ENCODE data around the gene SMC1A. TPM values are rescaled to one million over a fixed set of nuclear protein-coding genes. Genes with fewer than 3 reads are reported as not detected.

SMC1A gene
- total and polyA plus RNA-seq, 5 donors from 2014 or later: 37.1 to 74.9 (median 47.4) TPM

- Mint-ChIP-seq H3K4me3 (no peak overlapping the region), H3K9me3 (no peaks in the 10 kb centered on the region), H3K27me3 (no peaks in the 10 kb centered on the region), H3K27ac (no peak overlapping the region), H3K36me3 (peaks cover 53% of the 10 kb centered on the region), H3K4me1 (peaks cover 0 to 2% (median 0%) of the 10 kb centered on the region in 4 donors)
- Histone ChIP-seq H3K27me3 (ENCODE audit: control insufficient read depth, insufficient read depth, low read length) (no peaks in the 10 kb centered on the region), H3K4me1 (ENCODE audit: control insufficient read depth, insufficient read depth, low read length, poor library complexity, severe bottlenecking) (no peaks in the 10 kb centered on the region), H3K36me3 (ENCODE audit: control insufficient read depth, insufficient read depth, low read length) (peaks cover 51% of the 10 kb centered on the region), H3K27ac (ENCODE audit: insufficient read depth, low read length, poor library complexity, severe bottlenecking) (no peak overlapping the region), H3K4me3 (ENCODE audit: low read depth, low read length) (no peak overlapping the region), H3K9me3 (ENCODE audit: control insufficient read depth in 2 of 2, low read length in 2 of 2) (no peaks in the 10 kb centered on the region)
- no peak for ATAC-seq (ENCODE audit: low read depth in 2 of 2)
- no peak for DNase-seq
Measured at GRCh38 chrX:53379747-53380146, 42.7 kb downstream of the SMC1A start.

GRCh38 chrX:53379008-53379710 lies 43.3 kb downstream of the SMC1A start:
- Mint-ChIP-seq H3K9me3 (peaks cover 0 to 2% (median 0%) of the 10 kb centered on the region in 7 donors), H3K4me1 (peaks cover 0 to 2% (median 0%) of the 10 kb centered on the region in 4 donors), H3K27me3 (no peaks in the 10 kb centered on the region), H3K4me3 (no peak overlapping the region), H3K27ac (no peak overlapping the region), H3K36me3 (peaks cover 56% of the 10 kb centered on the region)
- no peak for DNase-seq
- Histone ChIP-seq H3K4me3 (ENCODE audit: low read depth, low read length) (no peak overlapping the region), H3K36me3 (ENCODE audit: control insufficient read depth, insufficient read depth, low read length) (peaks cover 46% of the 10 kb centered on the region), H3K9me3 (ENCODE audit: control insufficient read depth in 2 of 2, low read length in 2 of 2) (no peaks in the 10 kb centered on the region), H3K4me1 (ENCODE audit: control insufficient read depth, insufficient read depth, low read length, poor library complexity, severe bottlenecking) (no peaks in the 10 kb centered on the region), H3K27ac (ENCODE audit: insufficient read depth, low read length, poor library complexity, severe bottlenecking) (no peak overlapping the region), H3K27me3 (ENCODE audit: control insufficient read depth, insufficient read depth, low read length) (no peaks in the 10 kb centered on the region)
- ATAC-seq (ENCODE audit: low read depth in 2 of 2): no peak

- peaks cover 0 to 2% (median 0%) of the 10 kb centered on the region in 7 donors for H3K9me3 Mint-ChIP-seq
- peaks cover 43% of the 10 kb centered on the region for H3K36me3 Mint-ChIP-seq
Measured at GRCh38 chrX:53377464-53377863, 45.0 kb downstream of the SMC1A start.

GRCh38 chrX:53376888-53377287 lies 45.6 kb downstream of the SMC1A start:
- H3K27ac Mint-ChIP-seq: no peak overlapping the region

More at GRCh38 chrX:53377464-53377863, 45.0 kb downstream of the SMC1A start:
- H3K27me3 ChIP-seq (ENCODE audit: control insufficient read depth, insufficient read depth, low read length): no peaks in the 10 kb centered on the region
- no peaks in the 10 kb centered on the region for H3K9me3 ChIP-seq (ENCODE audit: control insufficient read depth in 2 of 2, low read length in 2 of 2)
- H3K27me3 Mint-ChIP-seq: no peaks in the 10 kb centered on the region
- no peak overlapping the region for H3K27ac Mint-ChIP-seq
- no peak overlapping the region for H3K4me3 Mint-ChIP-seq
- no peak overlapping the region for H3K27ac ChIP-seq (ENCODE audit: insufficient read depth, low read length, poor library complexity, severe bottlenecking)
- ATAC-seq (ENCODE audit: low read depth in 2 of 2): no peak
- peaks cover 32% of the 10 kb centered on the region for H3K36me3 ChIP-seq (ENCODE audit: control insufficient read depth, insufficient read depth, low read length)
- DNase-seq: no peak
- no peaks in the 10 kb centered on the region for H3K4me1 ChIP-seq (ENCODE audit: control insufficient read depth, insufficient read depth, low read length, poor library complexity, severe bottlenecking)
- H3K4me3 ChIP-seq (ENCODE audit: low read depth, low read length): no peak overlapping the region
- H3K4me1 Mint-ChIP-seq: peaks cover 0 to 2% (median 0%) of the 10 kb centered on the region in 4 donors

GRCh38 chrX:53374923-53375322 lies 47.5 kb downstream of the SMC1A start:
- H3K4me1 ChIP-seq (ENCODE audit: control insufficient read depth, insufficient read depth, low read length, poor library complexity, severe bottlenecking): no peaks in the 10 kb centered on the region
- no peak overlapping the region for H3K4me3 ChIP-seq (ENCODE audit: low read depth, low read length)
- DNase-seq: no peak
- Mint-ChIP-seq H3K36me3 (peaks cover 25% of the 10 kb centered on the region), H3K27me3 (no peaks in the 10 kb centered on the region), H3K27ac (no peak overlapping the region), H3K4me3 (no peak overlapping the region), H3K4me1 (peaks cover 0 to 6% (median 0%) of the 10 kb centered on the region in 4 donors), H3K9me3 (peaks cover 0 to 2% (median 0%) of the 10 kb centered on the region in 7 donors)
- peaks cover 10% of the 10 kb centered on the region for H3K36me3 ChIP-seq (ENCODE audit: control insufficient read depth, insufficient read depth, low read length)
- no peak overlapping the region for H3K27ac ChIP-seq (ENCODE audit: insufficient read depth, low read length, poor library complexity, severe bottlenecking)
- no peaks in the 10 kb centered on the region for H3K9me3 ChIP-seq (ENCODE audit: control insufficient read depth in 2 of 2, low read length in 2 of 2)
- no peak for ATAC-seq (ENCODE audit: low read depth in 2 of 2)
- no peaks in the 10 kb centered on the region for H3K27me3 ChIP-seq (ENCODE audit: control insufficient read depth, insufficient read depth, low read length)

More at GRCh38 chrX:53376888-53377287, 45.6 kb downstream of the SMC1A start:
- ATAC-seq (ENCODE audit: low read depth in 2 of 2) (no peak), DNase-seq (no peak)
- H3K9me3 Mint-ChIP-seq: peaks cover 0 to 2% (median 0%) of the 10 kb centered on the region in 7 donors
- Histone ChIP-seq H3K4me3 (ENCODE audit: low read depth, low read length) (no peak overlapping the region), H3K27ac (ENCODE audit: insufficient read depth, low read length, poor library complexity, severe bottlenecking) (no peak overlapping the region), H3K9me3 (ENCODE audit: control insufficient read depth in 2 of 2, low read length in 2 of 2) (no peaks in the 10 kb centered on the region), H3K27me3 (ENCODE audit: control insufficient read depth, insufficient read depth, low read length) (no peaks in the 10 kb centered on the region), H3K36me3 (ENCODE audit: control insufficient read depth, insufficient read depth, low read length) (peaks cover 26% of the 10 kb centered on the region), H3K4me1 (ENCODE audit: control insufficient read depth, insufficient read depth, low read length, poor library complexity, severe bottlenecking) (no peaks in the 10 kb centered on the region)
- H3K27me3 Mint-ChIP-seq: no peaks in the 10 kb centered on the region
- peaks cover 38% of the 10 kb centered on the region for H3K36me3 Mint-ChIP-seq
- no peak overlapping the region for H3K4me3 Mint-ChIP-seq
- peaks cover 0 to 2% (median 0%) of the 10 kb centered on the region in 4 donors for H3K4me1 Mint-ChIP-seq

GRCh38 chrX:53374222-53374820 lies 48.1 kb downstream of the SMC1A start:
- no peaks in the 10 kb centered on the region for H3K27me3 ChIP-seq (ENCODE audit: control insufficient read depth, insufficient read depth, low read length)
- Mint-ChIP-seq H3K4me1 (peaks cover 0 to 6% (median 0%) of the 10 kb centered on the region in 4 donors), H3K9me3 (peaks cover 0 to 2% (median 0%) of the 10 kb centered on the region in 7 donors), H3K27ac (no peak overlapping the region), H3K27me3 (no peaks in the 10 kb centered on the region), H3K36me3 (peaks cover 19% of the 10 kb centered on the region), H3K4me3 (no peak overlapping the region)
- no peaks in the 10 kb centered on the region for H3K4me1 ChIP-seq (ENCODE audit: control insufficient read depth, insufficient read depth, low read length, poor library complexity, severe bottlenecking)
- H3K27ac ChIP-seq (ENCODE audit: insufficient read depth, low read length, poor library complexity, severe bottlenecking): no peak overlapping the region
- H3K9me3 ChIP-seq (ENCODE audit: control insufficient read depth in 2 of 2, low read length in 2 of 2): no peaks in the 10 kb centered on the region
- ATAC-seq (ENCODE audit: low read depth in 2 of 2): no peak
- H3K36me3 ChIP-seq (ENCODE audit: control insufficient read depth, insufficient read depth, low read length): peaks cover 7% of the 10 kb centered on the region
- H3K4me3 ChIP-seq (ENCODE audit: low read depth, low read length): no peak overlapping the region
- no peak for DNase-seq

GRCh38 chrX:53373307-53373706 lies 49.1 kb downstream of the SMC1A start:
- H3K27me3 Mint-ChIP-seq: no peaks in the 10 kb centered on the region
- H3K9me3 Mint-ChIP-seq: peaks cover 0 to 2% (median 0%) of the 10 kb centered on the region in 7 donors
- Histone ChIP-seq H3K9me3 (ENCODE audit: control insufficient read depth in 2 of 2, low read length in 2 of 2) (no peaks in the 10 kb centered on the region), H3K4me3 (ENCODE audit: low read depth, low read length) (no peak overlapping the region), H3K27ac (ENCODE audit: insufficient read depth, low read length, poor library complexity, severe bottlenecking) (no peak overlapping the region), H3K36me3 (ENCODE audit: control insufficient read depth, insufficient read depth, low read length) (no peaks in the 10 kb centered on the region), H3K27me3 (ENCODE audit: control insufficient read depth, insufficient read depth, low read length) (no peaks in the 10 kb centered on the region), H3K4me1 (ENCODE audit: control insufficient read depth, insufficient read depth, low read length, poor library complexity, severe bottlenecking) (no peaks in the 10 kb centered on the region)
- peaks cover 0 to 6% (median 0%) of the 10 kb centered on the region in 4 donors for H3K4me1 Mint-ChIP-seq
- H3K27ac Mint-ChIP-seq: no peak overlapping the region
- peaks cover 21% of the 10 kb centered on the region for H3K36me3 Mint-ChIP-seq
- ATAC-seq (ENCODE audit: low read depth in 2 of 2) (no peak), DNase-seq (no peak)
- H3K4me3 Mint-ChIP-seq: no peak overlapping the region

Data from CD4-positive, CD25-positive, alpha-beta regulatory T cell (primary cell).